GM21390 (cell line): ENCODE data around the gene TSGA10.
"Not testable (repeated sequence)": the region's sequence is repeated elsewhere in the genome, so short reads cannot be mapped to it uniquely, and the experiment has no call there.

Experiments
- ATAC-seq: cut with Tn5 transposase; IDR thresholded peaks from one replicate; pipeline ENCODE4 v1.9.1; 2021; ENCODE audit not compliant: unreplicated experiment

The TSGA10 gene

DNA sequence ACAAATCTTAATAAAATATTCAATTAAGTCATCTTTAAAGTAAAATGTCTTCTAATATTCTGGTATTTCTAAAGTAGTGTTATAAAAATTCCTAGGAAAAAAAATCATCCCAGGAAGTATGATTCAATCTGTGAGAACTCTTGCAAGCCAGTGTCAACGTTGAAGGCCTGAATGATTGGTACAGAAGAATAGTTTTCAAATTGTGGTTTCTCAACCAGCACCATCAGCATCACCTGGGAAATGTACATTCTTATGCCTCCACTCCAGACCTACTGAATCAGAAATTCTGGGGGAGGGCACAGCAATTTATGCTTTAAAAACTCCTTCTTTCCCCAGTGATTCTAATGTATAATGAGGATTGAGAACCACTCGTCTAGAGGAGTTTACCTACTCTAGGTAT, 75.5 kb downstream of the TSGA10 start:
- no peak for ATAC-seq

DNA sequence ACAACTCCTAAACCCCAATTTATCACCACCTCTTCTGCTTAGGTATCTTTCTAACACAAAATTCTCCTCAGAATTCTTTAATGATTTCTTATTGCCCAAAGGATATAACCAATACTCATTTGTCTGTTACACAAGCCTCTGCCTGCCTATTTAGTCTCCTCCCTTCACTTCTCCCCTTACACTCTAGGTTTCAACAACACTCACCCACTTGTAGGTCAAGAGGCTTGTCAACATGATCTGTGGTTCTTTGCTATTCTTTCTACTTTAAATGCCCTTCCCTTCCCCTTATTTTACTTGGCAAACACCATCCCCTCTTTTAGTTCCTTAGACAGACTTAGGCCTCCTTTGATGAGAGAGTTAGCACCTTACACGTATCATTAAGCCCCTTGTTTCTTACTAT, 82.2 kb downstream of the TSGA10 start:
- ATAC-seq = no peak

- ATAC-seq = no peak
Observed at GRCh38 chr2:99067871-99068625, 86.7 kb downstream of the TSGA10 start.

GRCh38 chr2:99066075-99066958, 88.4 kb downstream of the TSGA10 start:
- peak; percentile 99 for ATAC-seq

DNA sequence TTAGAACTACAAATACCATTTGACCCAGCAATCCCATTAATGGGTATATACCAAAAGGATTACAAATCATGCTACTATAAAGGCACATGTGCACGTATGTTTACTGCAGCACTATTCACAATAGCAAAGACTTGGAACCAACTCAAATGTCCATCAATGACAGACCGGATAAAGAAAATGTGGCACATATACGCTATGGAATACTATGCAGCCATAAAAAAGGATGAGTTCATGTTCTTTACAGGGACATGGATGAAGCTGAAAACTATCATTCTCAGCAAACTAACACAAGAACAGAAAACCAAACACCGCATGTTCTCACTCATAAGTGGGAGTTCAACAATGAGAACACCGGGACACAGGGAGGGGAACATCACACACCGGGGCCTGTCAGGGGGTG, 105.6 kb downstream of the TSGA10 start:
- ATAC-seq = not testable (repeated sequence)

GRCh38 chr2:99040736-99041300, 113.9 kb downstream of the TSGA10 start:
- ATAC-seq = not testable (repeated sequence)

GRCh38 chr2:99035920-99036319, 118.8 kb downstream of the TSGA10 start:
- ATAC-seq = no peak

- no peak for ATAC-seq
Observed at GRCh38 chr2:99032786-99033185, 122.0 kb downstream of the TSGA10 start.

GRCh38 chr2:99032001-99032400, 122.7 kb downstream of the TSGA10 start:
- no peak for ATAC-seq

GRCh38 chr2:99031481-99031880, 123.3 kb downstream of the TSGA10 start:
- ATAC-seq = no peak

GRCh38 chr2:99028558-99028957, 126.2 kb downstream of the TSGA10 start:
- ATAC-seq = no peak

- ATAC-seq = no peak
Observed at GRCh38 chr2:99027856-99028255, 126.9 kb downstream of the TSGA10 start.

- ATAC-seq = no peak
Observed at GRCh38 chr2:99000708-99001107, 154.0 kb downstream of the TSGA10 start.

GRCh38 chr2:98988695-98989094, 166.0 kb downstream of the TSGA10 start:
- ATAC-seq = not testable (repeated sequence)

DNA sequence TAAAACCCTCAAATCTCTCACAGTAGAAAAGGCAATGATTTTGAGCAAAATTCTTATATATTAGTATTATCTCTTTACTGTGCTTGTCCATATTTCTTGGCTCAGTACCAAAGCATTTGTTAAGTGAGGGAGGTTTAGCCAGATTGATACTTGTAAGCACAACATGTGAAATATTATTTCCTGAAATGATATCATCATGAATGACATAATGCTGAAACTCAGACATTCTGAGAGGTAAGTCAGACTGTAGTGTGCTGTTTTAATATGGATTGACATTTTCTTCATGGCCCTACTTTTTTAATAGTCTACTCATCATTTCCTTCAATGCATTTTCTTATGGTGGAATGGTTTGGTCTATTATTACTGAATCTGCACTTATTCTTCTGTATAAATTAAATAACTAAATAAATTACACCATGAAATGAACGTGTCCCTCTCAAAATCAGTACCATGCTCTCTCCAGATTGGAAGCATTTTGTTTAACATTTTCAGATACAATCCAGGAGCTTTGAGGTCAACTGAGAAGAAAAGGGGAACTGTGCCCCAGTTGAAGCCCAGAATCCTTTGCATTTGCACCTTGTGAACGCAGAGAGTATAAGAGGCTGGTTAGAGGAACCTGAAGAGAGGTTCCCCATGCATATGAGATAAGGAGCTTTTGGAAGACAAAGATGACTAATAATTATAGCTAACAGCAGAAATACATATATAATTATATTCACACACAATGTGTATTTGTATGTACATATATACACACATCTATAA, 168.7 kb downstream of the TSGA10 start:
- no peak for ATAC-seq

DNA sequence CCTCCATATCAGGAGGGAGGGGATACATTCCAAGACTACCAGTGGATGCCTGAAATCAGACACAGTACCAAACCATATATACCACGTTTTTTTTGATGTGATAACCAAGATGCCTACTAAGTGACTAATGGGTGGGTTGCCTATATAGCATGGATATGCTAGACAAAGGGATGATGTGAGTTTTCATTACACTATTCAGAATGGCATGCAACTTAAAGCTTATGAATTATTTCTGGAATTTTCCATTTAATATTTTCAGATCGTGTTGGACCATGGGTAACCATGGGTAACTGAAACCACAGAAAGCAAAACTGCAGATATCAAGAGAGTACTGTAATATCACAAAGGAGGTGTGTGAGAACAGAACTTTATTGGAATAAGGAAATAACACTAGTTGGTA, 179.1 kb downstream of the TSGA10 start:
- ATAC-seq = no peak

- no peak for ATAC-seq
Observed at GRCh38 chr2:98972582-98973167, 182.1 kb downstream of the TSGA10 start.

DNA sequence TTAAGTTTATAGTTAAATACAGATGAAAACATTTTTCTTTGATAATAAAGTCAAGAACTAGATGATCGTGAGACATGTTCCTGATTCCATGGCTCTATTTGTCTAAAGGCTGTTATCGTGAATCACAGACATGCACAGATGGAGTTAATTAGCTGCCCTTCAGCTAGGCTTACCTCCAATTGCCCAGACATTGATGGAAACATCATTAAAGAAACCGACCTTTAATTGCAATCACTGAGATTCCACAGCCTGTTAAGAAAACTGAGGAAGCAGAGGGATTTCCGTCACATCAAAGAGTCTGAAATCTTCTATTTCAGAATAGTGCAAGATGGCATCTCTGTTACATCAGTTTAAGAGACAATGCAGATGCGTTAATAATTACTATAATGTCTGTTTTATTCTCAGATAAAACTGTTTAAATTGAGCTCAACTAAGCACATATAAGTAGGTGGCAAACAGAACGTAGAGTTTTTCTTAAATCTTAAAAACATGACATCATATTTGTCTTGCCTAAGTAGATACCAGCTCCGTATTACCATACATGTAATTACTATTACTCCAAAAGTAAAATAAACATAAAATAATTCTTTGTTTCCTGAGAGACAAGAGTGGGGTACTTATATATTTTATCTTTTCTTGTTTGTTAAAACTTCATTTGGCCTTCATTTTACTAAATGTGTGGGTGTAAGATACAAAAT, 194.8 kb downstream of the TSGA10 start:
- no peak for ATAC-seq

DNA sequence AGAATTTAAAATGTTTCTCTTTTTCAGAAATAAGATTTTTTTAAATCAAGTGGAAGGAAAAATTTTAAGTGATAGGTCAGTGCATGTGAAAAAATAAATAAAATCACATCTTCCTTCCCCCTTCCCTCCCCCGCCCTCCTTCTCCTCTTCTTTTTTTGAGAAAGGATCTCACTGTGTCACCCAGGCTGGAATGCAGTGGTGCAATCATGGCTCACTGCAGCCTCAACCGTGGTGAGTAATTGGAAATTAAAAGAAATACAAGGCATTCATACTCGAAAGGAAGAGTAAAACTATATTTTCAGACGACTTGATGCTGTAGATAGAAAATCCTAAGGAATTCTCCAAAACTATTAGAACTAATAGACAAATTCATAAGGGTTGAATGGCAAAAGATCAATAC, 201.8 kb downstream of the TSGA10 start:
- ATAC-seq = no peak
